ENCODE measurements around the gene HYAL1.

The HYAL1 gene

GRCh38 chr3:50334339-50335075 lies 31.1 kb upstream of the HYAL1 start:
- no peak for DNase-seq

- DNase-seq = no peak
Observed at GRCh38 chr3:50333744-50334328, 30.5 kb upstream of the HYAL1 start.

- no peak for DNase-seq
Observed at GRCh38 chr3:50331364-50331907, 28.1 kb upstream of the HYAL1 start.

- DNase-seq = no peak
Observed at GRCh38 chr3:50330330-50330729, 27.0 kb upstream of the HYAL1 start.

- peak; percentile 95 for DNase-seq
Observed at GRCh38 chr3:50327943-50328691, 24.7 kb upstream of the HYAL1 start, which contains the start of gene TUSC2. Gene TUSC2 (minus strand): TSS chr3:50328223. CDS start chr3:50328099, 124 bp downstream.

GRCh38 chr3:50327129-50327528 lies 23.8 kb upstream of the HYAL1 start:
- DNase-seq = no peak

- DNase-seq = no peak
Observed at GRCh38 chr3:50326182-50326541, 22.8 kb upstream of the HYAL1 start.

- DNase-seq = no peak
Observed at GRCh38 chr3:50325497-50326181, 22.3 kb upstream of the HYAL1 start.

GRCh38 chr3:50325113-50325480 lies 21.7 kb upstream of the HYAL1 start:
- no peak for DNase-seq

- DNase-seq = peak; percentile 71
Observed at GRCh38 chr3:50324351-50325112, 21.2 kb upstream of the HYAL1 start.

GRCh38 chr3:50323614-50324199 lies 20.3 kb upstream of the HYAL1 start:
- DNase-seq = no peak

GRCh38 chr3:50323092-50323600 lies 19.8 kb upstream of the HYAL1 start:
- no peak for DNase-seq

GRCh38 chr3:50322386-50323091 lies 19.2 kb upstream of the HYAL1 start, which contains the start of gene HYAL2:
Gene HYAL2 (minus strand): TSS chr3:50322745. CDS start chr3:50320489, 2,256 bp downstream.
- DNase-seq = no peak

- DNase-seq = no peak
Observed at GRCh38 chr3:50322115-50322385, 18.7 kb upstream of the HYAL1 start.

GRCh38 chr3:50321336-50322114 lies 18.2 kb upstream of the HYAL1 start:
- peak; percentile 86 for DNase-seq

- DNase-seq = peak; percentile 73
Observed at GRCh38 chr3:50320853-50321335, 17.5 kb upstream of the HYAL1 start.

GRCh38 chr3:50319894-50320625 lies 16.7 kb upstream of the HYAL1 start:
- no peak for DNase-seq

- DNase-seq = no peak
Observed at GRCh38 chr3:50319181-50319893, 16.0 kb upstream of the HYAL1 start.

GRCh38 chr3:50318615-50319014 lies 15.2 kb upstream of the HYAL1 start:
- no peak for DNase-seq
